Lung (tissue), 16 donors: ENCODE data around the gene CAMSAP2. TPM values are rescaled to one million over a fixed set of nuclear protein-coding genes. Genes with fewer than 3 reads are reported as not detected.
A peak's percentile ranks its signal among the peaks of the same experiment; 100 is the strongest.

Experiments
- ATAC-seq: fragments of 200-7000 bp; cut with Tn5 transposase; one replicate; pipeline ENCODE4 v1.9.1; 2020; ENCODE audit warnings: moderate number of reproducible peaks; ENCODE audit not compliant: insufficient read depth, low FRiP score
- DNase-seq, 3 donors: peaks; one replicate each; pipeline ENCODE4 v3.0.0-alpha.2; 2013 to 2017
- H3K27ac ChIP-seq, 2 donors: one replicate each; pipeline ENCODE4 v1.5.1; 2013; ENCODE audit warnings: mild to moderate bottlenecking in 2 of 2, moderate library complexity in 2 of 2, control low read depth in 1 of 2, inconsistent platforms in 1 of 2, low read depth in 1 of 2, low read length in 1 of 2
- H3K27me3 ChIP-seq, 3 donors: one replicate each; pipeline ENCODE4 v1.5.1; 2013; ENCODE audit warnings: low read length in 2 of 3; ENCODE audit not compliant: control insufficient read depth in 3 of 3, insufficient read depth in 3 of 3
- H3K36me3 ChIP-seq, 4 donors: one replicate each; pipeline ENCODE4 v1.5.1; 2013; ENCODE audit warnings: low read length in 4 of 4, mild to moderate bottlenecking in 1 of 4, moderate library complexity in 1 of 4; ENCODE audit not compliant: control insufficient read depth in 4 of 4, insufficient read depth in 4 of 4
- H3K4me1 ChIP-seq, 5 donors: one replicate each; pipeline ENCODE4 v1.5.1; 2013; ENCODE audit warnings: low read length in 5 of 5, mild to moderate bottlenecking in 2 of 5, moderate library complexity in 1 of 5; ENCODE audit not compliant: control insufficient read depth in 5 of 5, insufficient read depth in 5 of 5
- H3K4me3 ChIP-seq: one replicate; pipeline ENCODE4 v1.5.1; 2013; ENCODE audit warnings: mild to moderate bottlenecking, control low read depth, moderate library complexity
- H3K9ac ChIP-seq, 2 donors: one replicate each; pipeline ENCODE4 v1.5.1; 2013; ENCODE audit warnings: low read length in 2 of 2, control low read depth in 1 of 2; ENCODE audit not compliant: insufficient read depth in 1 of 2
- H3K9me3 ChIP-seq, 4 donors: one replicate each; pipeline ENCODE4 v1.5.1; 2013; ENCODE audit warnings: low read length in 3 of 4, mild to moderate bottlenecking in 1 of 4, moderate library complexity in 1 of 4; ENCODE audit not compliant: control insufficient read depth in 4 of 4, insufficient read depth in 3 of 4
- CTCF ChIP-seq: IDR thresholded peaks from 2 replicates; pipeline ENCODE4 v1.5.1; 2012; ENCODE audit warnings: mild to moderate bottlenecking; ENCODE audit errors: control extremely low read depth, extremely low read depth
- WGBS, 2 donors: extraction: QIAGEN DNeasy Blood & Tissue Kit; methylation state at CpG; one replicate each; pipeline ENCODE4 v1.1.7; 2013; 5-methylcytosine and 5-hydroxymethylcytosine counted together
- long read RNA-seq, 5 donors: transcript quantifications; one replicate each; lab custom pipeline, GENCODE V29; 2026
- polyA plus RNA-seq, 2 donors: library from polyadenylated mRNA; stranded (reverse); fragments of 200-250 nt; gene quantifications; one replicate each; pipeline ENCODE4 v1.2.1, GENCODE V29; 2013
- total RNA-seq, 2 donors: library from RNA; depleted of rRNA in 1 of 2; stranded (reverse); fragments of >200 nt in 1 of 2; gene quantifications; one replicate each; pipeline ENCODE4 v1.2.1, GENCODE V29; 2014 to 2021
- donor health status: control.
- donor health status: control.
- donor health status: Bipolar disorder and iron deficiency.
- donor health status: healthy.
- donor health status: DM: yes; HTN: yes; CAD: no.

Gene CAMSAP2, protein sequence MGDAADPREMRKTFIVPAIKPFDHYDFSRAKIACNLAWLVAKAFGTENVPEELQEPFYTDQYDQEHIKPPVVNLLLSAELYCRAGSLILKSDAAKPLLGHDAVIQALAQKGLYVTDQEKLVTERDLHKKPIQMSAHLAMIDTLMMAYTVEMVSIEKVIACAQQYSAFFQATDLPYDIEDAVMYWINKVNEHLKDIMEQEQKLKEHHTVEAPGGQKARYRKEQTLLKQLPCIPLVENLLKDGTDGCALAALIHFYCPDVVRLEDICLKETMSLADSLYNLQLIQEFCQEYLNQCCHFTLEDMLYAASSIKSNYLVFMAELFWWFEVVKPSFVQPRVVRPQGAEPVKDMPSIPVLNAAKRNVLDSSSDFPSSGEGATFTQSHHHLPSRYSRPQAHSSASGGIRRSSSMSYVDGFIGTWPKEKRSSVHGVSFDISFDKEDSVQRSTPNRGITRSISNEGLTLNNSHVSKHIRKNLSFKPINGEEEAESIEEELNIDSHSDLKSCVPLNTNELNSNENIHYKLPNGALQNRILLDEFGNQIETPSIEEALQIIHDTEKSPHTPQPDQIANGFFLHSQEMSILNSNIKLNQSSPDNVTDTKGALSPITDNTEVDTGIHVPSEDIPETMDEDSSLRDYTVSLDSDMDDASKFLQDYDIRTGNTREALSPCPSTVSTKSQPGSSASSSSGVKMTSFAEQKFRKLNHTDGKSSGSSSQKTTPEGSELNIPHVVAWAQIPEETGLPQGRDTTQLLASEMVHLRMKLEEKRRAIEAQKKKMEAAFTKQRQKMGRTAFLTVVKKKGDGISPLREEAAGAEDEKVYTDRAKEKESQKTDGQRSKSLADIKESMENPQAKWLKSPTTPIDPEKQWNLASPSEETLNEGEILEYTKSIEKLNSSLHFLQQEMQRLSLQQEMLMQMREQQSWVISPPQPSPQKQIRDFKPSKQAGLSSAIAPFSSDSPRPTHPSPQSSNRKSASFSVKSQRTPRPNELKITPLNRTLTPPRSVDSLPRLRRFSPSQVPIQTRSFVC (N-terminal part only)
- total RNA-seq (10 to 100 TPM; 25.0 to 51.8 TPM), polyA plus RNA-seq (1 to 10 TPM; 8.0 to 8.3 TPM)
- long read RNA-seq, donor 1, partial matches to known transcripts: 8 of 8 reads
- long read RNA-seq, donor 1, other reads (novel, unspliced or antisense): 0 of 8 reads
- long read RNA-seq, donor 2: 0 reads
- long read RNA-seq, donor 3: 0 reads
- long read RNA-seq, donor 4, partial matches to known transcripts: 0 of 1 reads
- long read RNA-seq, donor 4, other reads (novel, unspliced or antisense): 0 of 1 reads
- long read RNA-seq, donor 5, partial matches to known transcripts: 15 of 16 reads
- long read RNA-seq, donor 5, other reads (novel, unspliced or antisense): 0 of 16 reads

GRCh38 chr1:200738327-200738948, at the start of gene CAMSAP2:
Gene CAMSAP2 (plus strand): TSS chr1:200738893. CDS start chr1:200739828, 935 bp downstream.
- no peaks in the 10 kb centered on the region for H3K27me3 ChIP-seq
- H3K9me3 ChIP-seq: no peaks in the 10 kb centered on the region
- peaks cover 0 to 25% (median 10%) of the 10 kb centered on the region in 5 donors for H3K4me1 ChIP-seq
- peak; percentile 97 for DNase-seq
- peak; percentile 90 for ATAC-seq
- TF ChIP-seq CTCF: no peak
- H3K4me3 ChIP-seq: peak within 1 kb of the TSS; percentile 79
- H3K36me3 ChIP-seq: no peaks in the 10 kb centered on the region
- WGBS, 2 donors: 2 to 4% methylated on average over 22 to 33 of the region's 33 CpGs
- H3K9ac ChIP-seq: peak within 1 kb of the TSS; percentile 96 to 98
- peak within 1 kb of the TSS; percentile 97 to 98 for H3K27ac ChIP-seq

DNA sequence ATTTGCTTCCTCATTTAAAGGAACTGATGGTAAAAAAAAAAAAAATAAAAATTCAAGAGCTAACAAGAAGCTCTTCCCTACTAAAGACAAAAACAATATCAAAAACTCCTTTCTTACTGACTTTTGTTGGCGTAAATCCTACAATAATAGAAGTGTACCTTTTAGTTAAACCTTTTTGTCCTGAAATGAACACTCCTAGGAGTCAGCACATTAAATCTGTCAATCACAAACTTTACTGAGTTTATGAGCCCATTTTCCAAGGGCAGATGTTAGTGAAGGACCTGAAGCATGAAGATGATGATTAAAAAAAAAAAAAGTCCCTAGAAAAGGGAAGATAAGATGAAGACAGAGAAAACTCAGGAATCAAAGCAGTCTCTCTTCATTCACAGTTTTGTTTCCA, 46.4 kb upstream of the CAMSAP2 start:
- DNase-seq (no peak), ATAC-seq (no peak)
- Histone ChIP-seq H3K4me1 (no peaks in the 10 kb centered on the region), H3K9me3 (no peaks in the 10 kb centered on the region), H3K4me3 (no peak overlapping the region), H3K9ac (no peak overlapping the region), H3K27ac (no peak overlapping the region), H3K36me3 (no peaks in the 10 kb centered on the region), H3K27me3 (no peaks in the 10 kb centered on the region)
- no peak for TF ChIP-seq CTCF
- 93 to 98% methylated on average over 1 of the region's 1 CpG for WGBS, 2 donors

DNA sequence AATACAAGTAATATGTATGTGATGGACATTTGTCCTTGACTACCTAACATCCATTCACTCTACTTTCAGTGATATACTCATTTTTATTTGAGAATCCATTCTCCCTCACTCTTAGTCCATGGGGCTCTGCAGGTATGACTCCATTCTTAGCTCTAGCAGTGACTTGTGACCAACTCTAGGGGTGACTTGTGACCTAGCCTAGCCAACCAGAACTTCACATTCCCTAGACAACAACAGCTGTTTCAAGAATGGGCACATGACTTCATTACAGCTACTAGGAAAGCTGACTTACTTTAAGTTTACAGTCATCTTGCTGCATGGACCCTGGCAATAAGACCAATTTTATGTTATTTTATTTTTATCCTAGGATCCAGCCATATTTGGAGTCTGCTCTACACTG, 45.4 kb upstream of the CAMSAP2 start:
- H3K36me3 ChIP-seq: no peaks in the 10 kb centered on the region
- H3K27me3 ChIP-seq: no peaks in the 10 kb centered on the region
- H3K4me1 ChIP-seq: no peaks in the 10 kb centered on the region
- DNase-seq: no peak
- ATAC-seq: no peak
- no peak overlapping the region for H3K27ac ChIP-seq
- H3K4me3 ChIP-seq: no peak overlapping the region
- H3K9me3 ChIP-seq: no peaks in the 10 kb centered on the region
- no peak for TF ChIP-seq CTCF
- H3K9ac ChIP-seq: no peak overlapping the region
